ENCODE results near the gene OGG1. TPM values are rescaled to one million over a fixed set of nuclear protein-coding genes. Genes with fewer than 3 reads are reported as not detected.
A peak's percentile ranks its signal among the peaks of the same experiment; 100 is the strongest.

Gene OGG1
- total and polyA plus RNA-seq, 4 donors = 15.7 to 32.6 (median 25.9) TPM

DNA sequence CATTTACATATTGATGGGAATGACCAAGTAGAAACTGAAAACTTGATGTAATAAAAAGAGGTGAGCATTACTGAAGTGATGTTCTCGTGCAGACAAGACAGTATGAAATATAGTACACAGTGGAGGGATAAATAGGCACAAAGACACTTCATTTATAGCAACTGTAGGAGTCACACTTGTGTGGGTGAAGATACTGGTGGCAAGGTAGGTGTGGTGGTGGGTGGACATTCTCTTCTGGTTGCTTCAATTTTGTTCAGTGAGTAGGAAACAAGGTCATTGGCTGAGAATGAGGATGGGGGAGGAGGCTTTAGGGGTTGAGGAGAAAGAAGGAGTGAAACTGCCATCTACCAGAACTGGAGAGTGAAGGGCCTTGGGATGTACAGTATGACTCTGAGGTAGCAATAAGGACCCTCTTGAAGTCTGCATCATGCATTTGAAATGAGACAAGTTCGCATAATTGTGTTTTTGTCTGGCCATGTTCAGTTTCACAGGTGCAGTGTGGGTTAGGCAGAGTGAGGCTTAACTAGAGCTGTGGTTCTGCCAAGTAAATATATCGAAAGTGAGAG lies 39.5 kb upstream of the OGG1 start:
- DNase-seq (no peak), ATAC-seq (ENCODE audit: low FRiP score) (no peak)
- H3K9me3 ChIP-seq (ENCODE audit: control insufficient read depth, low read length) = no peaks in the 10 kb centered on the region
- no peak overlapping the region for H3K4me3 ChIP-seq (ENCODE audit: low read length in 2 of 2)
- no peak overlapping the region for H3K27ac ChIP-seq (ENCODE audit: low read depth in 1 of 2, low read length in 2 of 2)
- intact Hi-C loops (cut with DNase I) = no loop called here
- no peaks in the 10 kb centered on the region for H3K27me3 ChIP-seq (ENCODE audit: control insufficient read depth in 1 of 2, insufficient read depth in 2 of 2, low read length in 1 of 2)
- no peaks in the 10 kb centered on the region for H3K36me3 ChIP-seq (ENCODE audit: control insufficient read depth in 1 of 2, insufficient read depth in 2 of 2, low read length in 1 of 2)
- H3K4me1 ChIP-seq (ENCODE audit: control insufficient read depth in 1 of 2, insufficient read depth in 2 of 2, low read length in 2 of 2) = no peaks in the 10 kb centered on the region
- 81 to 86% methylated on average over 3 of the region's 3 CpGs for WGBS, 2 donors

GRCh38 chr3:9712415-9712814 lies 37.3 kb upstream of the OGG1 start:
- no peak overlapping the region for H3K4me3 ChIP-seq (ENCODE audit: low read length in 2 of 2)
- ATAC-seq (ENCODE audit: low FRiP score) (no peak), DNase-seq (no peak)
- H3K27me3 ChIP-seq (ENCODE audit: control insufficient read depth in 1 of 2, insufficient read depth in 2 of 2, low read length in 1 of 2) = no peaks in the 10 kb centered on the region
- no peaks in the 10 kb centered on the region for H3K36me3 ChIP-seq (ENCODE audit: control insufficient read depth in 1 of 2, insufficient read depth in 2 of 2, low read length in 1 of 2)
- no peaks in the 10 kb centered on the region for H3K4me1 ChIP-seq (ENCODE audit: control insufficient read depth in 1 of 2, insufficient read depth in 2 of 2, low read length in 2 of 2)
- no peak overlapping the region for H3K27ac ChIP-seq (ENCODE audit: low read depth in 1 of 2, low read length in 2 of 2)
- 67 to 86% methylated on average over 2 of the region's 2 CpGs for WGBS, 2 donors
- no peaks in the 10 kb centered on the region for H3K9me3 ChIP-seq (ENCODE audit: control insufficient read depth, low read length)
- intact Hi-C loops (cut with DNase I) = no loop called here

- Histone ChIP-seq H3K36me3 (ENCODE audit: control insufficient read depth in 1 of 2, insufficient read depth in 2 of 2, low read length in 1 of 2) (no peaks in the 10 kb centered on the region), H3K27ac (ENCODE audit: low read depth in 1 of 2, low read length in 2 of 2) (no peak overlapping the region), H3K4me3 (ENCODE audit: low read length in 2 of 2) (no peak overlapping the region), H3K27me3 (ENCODE audit: control insufficient read depth in 1 of 2, insufficient read depth in 2 of 2, low read length in 1 of 2) (no peaks in the 10 kb centered on the region), H3K9me3 (ENCODE audit: control insufficient read depth, low read length) (no peaks in the 10 kb centered on the region), H3K4me1 (ENCODE audit: control insufficient read depth in 1 of 2, insufficient read depth in 2 of 2, low read length in 2 of 2) (no peaks in the 10 kb centered on the region)
- intact Hi-C loops (cut with DNase I) = no loop called here
- 82 to 89% methylated on average over 4 of the region's 4 CpGs for WGBS, 2 donors
- ATAC-seq (ENCODE audit: low FRiP score) = no peak
- DNase-seq = no peak
Observed at GRCh38 chr3:9713142-9713541, 36.6 kb upstream of the OGG1 start.

DNA sequence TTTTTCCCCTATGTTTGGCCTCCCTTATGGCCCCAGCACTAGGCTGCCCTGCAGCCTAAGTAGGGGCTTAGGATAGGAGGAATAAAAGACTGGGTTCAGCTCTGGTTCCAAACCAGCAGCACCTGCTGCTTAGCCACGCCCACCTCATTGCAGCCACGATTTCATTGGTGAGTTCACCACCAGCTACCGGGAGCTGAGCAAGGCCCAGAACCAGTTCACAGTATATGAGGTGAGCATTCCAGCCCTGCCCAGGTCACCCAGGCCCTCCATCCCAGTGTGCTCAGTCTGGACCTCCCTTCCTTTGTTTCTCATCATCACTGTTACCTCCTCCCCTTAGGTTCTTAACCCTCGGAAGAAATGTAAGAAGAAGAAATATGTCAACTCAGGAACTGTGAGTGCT lies 34.6 kb upstream of the OGG1 start:
- DNase-seq (no peak), ATAC-seq (ENCODE audit: low FRiP score) (no peak)
- Histone ChIP-seq H3K4me3 (ENCODE audit: low read length in 2 of 2) (no peak overlapping the region), H3K4me1 (ENCODE audit: control insufficient read depth in 1 of 2, insufficient read depth in 2 of 2, low read length in 2 of 2) (no peaks in the 10 kb centered on the region), H3K27ac (ENCODE audit: low read depth in 1 of 2, low read length in 2 of 2) (peak overlapping the region; percentile 15 to 42), H3K9me3 (ENCODE audit: control insufficient read depth, low read length) (no peaks in the 10 kb centered on the region), H3K27me3 (ENCODE audit: control insufficient read depth in 1 of 2, insufficient read depth in 2 of 2, low read length in 1 of 2) (no peaks in the 10 kb centered on the region), H3K36me3 (ENCODE audit: control insufficient read depth in 1 of 2, insufficient read depth in 2 of 2, low read length in 1 of 2) (no peaks in the 10 kb centered on the region)
- WGBS, 2 donors = 14 to 19% methylated on average over 4 of the region's 4 CpGs
- intact Hi-C loops (cut with DNase I) = loop anchor here in 1 of 2 donors (5.0 kb wide), 1 partner anchor 232 kb away; no protein-coding TSS in a partner anchor

- 13 to 20% methylated on average over 6 of the region's 6 CpGs for WGBS, 2 donors
- Histone ChIP-seq H3K27me3 (ENCODE audit: control insufficient read depth in 1 of 2, insufficient read depth in 2 of 2, low read length in 1 of 2) (no peaks in the 10 kb centered on the region), H3K36me3 (ENCODE audit: control insufficient read depth in 1 of 2, insufficient read depth in 2 of 2, low read length in 1 of 2) (no peaks in the 10 kb centered on the region), H3K9me3 (ENCODE audit: control insufficient read depth, low read length) (no peaks in the 10 kb centered on the region), H3K4me3 (ENCODE audit: low read length in 2 of 2) (no peak overlapping the region), H3K27ac (ENCODE audit: low read depth in 1 of 2, low read length in 2 of 2) (peak overlapping the region; percentile 15 to 52), H3K4me1 (ENCODE audit: control insufficient read depth in 1 of 2, insufficient read depth in 2 of 2, low read length in 2 of 2) (no peaks in the 10 kb centered on the region)
- ATAC-seq (ENCODE audit: low FRiP score) (peak; percentile 92), DNase-seq (peak; percentile 89 to 90)
- intact Hi-C loops (cut with DNase I) = loop anchor here in 1 of 2 donors (5.0 kb wide), 1 partner anchor 231 kb away; no protein-coding TSS in a partner anchor
Observed at GRCh38 chr3:9715764-9716437, 33.9 kb upstream of the OGG1 start.

GRCh38 chr3:9716801-9717555 lies 32.8 kb upstream of the OGG1 start:
- no peaks in the 10 kb centered on the region for H3K4me1 ChIP-seq (ENCODE audit: control insufficient read depth in 1 of 2, insufficient read depth in 2 of 2, low read length in 2 of 2)
- H3K27me3 ChIP-seq (ENCODE audit: control insufficient read depth in 1 of 2, insufficient read depth in 2 of 2, low read length in 1 of 2) = no peaks in the 10 kb centered on the region
- no peak overlapping the region for H3K27ac ChIP-seq (ENCODE audit: low read depth in 1 of 2, low read length in 2 of 2)
- no peak overlapping the region for H3K4me3 ChIP-seq (ENCODE audit: low read length in 2 of 2)
- DNase-seq = no peak
- no peak for ATAC-seq (ENCODE audit: low FRiP score)
- no peaks in the 10 kb centered on the region for H3K9me3 ChIP-seq (ENCODE audit: control insufficient read depth, low read length)
- no peaks in the 10 kb centered on the region for H3K36me3 ChIP-seq (ENCODE audit: control insufficient read depth in 1 of 2, insufficient read depth in 2 of 2, low read length in 1 of 2)
- 80 to 85% methylated on average over 5 of the region's 5 CpGs for WGBS, 2 donors
- intact Hi-C loops (cut with DNase I) = loop anchor here in 1 of 2 donors (5.0 kb wide), 1 partner anchor 230 kb away; no protein-coding TSS in a partner anchor

- no peaks in the 10 kb centered on the region for H3K27me3 ChIP-seq (ENCODE audit: control insufficient read depth in 1 of 2, insufficient read depth in 2 of 2, low read length in 1 of 2)
- no peak overlapping the region for H3K4me3 ChIP-seq (ENCODE audit: low read length in 2 of 2)
- WGBS, 2 donors = 84 to 92% methylated on average over 1 of the region's 1 CpG
- H3K4me1 ChIP-seq (ENCODE audit: control insufficient read depth in 1 of 2, insufficient read depth in 2 of 2, low read length in 2 of 2) = no peaks in the 10 kb centered on the region
- no peak overlapping the region for H3K27ac ChIP-seq (ENCODE audit: low read depth in 1 of 2, low read length in 2 of 2)
- H3K9me3 ChIP-seq (ENCODE audit: control insufficient read depth, low read length) = no peaks in the 10 kb centered on the region
- no peaks in the 10 kb centered on the region for H3K36me3 ChIP-seq (ENCODE audit: control insufficient read depth in 1 of 2, insufficient read depth in 2 of 2, low read length in 1 of 2)
- intact Hi-C loops (cut with DNase I) = loop anchor here in 1 of 2 donors (5.0 kb wide), 1 partner anchor 230 kb away; no protein-coding TSS in a partner anchor
- DNase-seq = no peak
- no peak for ATAC-seq (ENCODE audit: low FRiP score)
Observed at GRCh38 chr3:9717563-9717962, 32.2 kb upstream of the OGG1 start.

- Histone ChIP-seq H3K36me3 (ENCODE audit: control insufficient read depth in 1 of 2, insufficient read depth in 2 of 2, low read length in 1 of 2) (no peaks in the 10 kb centered on the region), H3K4me1 (ENCODE audit: control insufficient read depth in 1 of 2, insufficient read depth in 2 of 2, low read length in 2 of 2) (no peaks in the 10 kb centered on the region), H3K27me3 (ENCODE audit: control insufficient read depth in 1 of 2, insufficient read depth in 2 of 2, low read length in 1 of 2) (no peaks in the 10 kb centered on the region), H3K4me3 (ENCODE audit: low read length in 2 of 2) (no peak overlapping the region), H3K9me3 (ENCODE audit: control insufficient read depth, low read length) (no peaks in the 10 kb centered on the region), H3K27ac (ENCODE audit: low read depth in 1 of 2, low read length in 2 of 2) (no peak overlapping the region)
- no peak for DNase-seq
- intact Hi-C loops (cut with DNase I) = loop anchor here in 1 of 2 donors (5.0 kb wide), 1 partner anchor 229 kb away; no protein-coding TSS in a partner anchor
- no peak for ATAC-seq (ENCODE audit: low FRiP score)
- WGBS, 2 donors = 74 to 78% methylated on average over 4 of the region's 4 CpGs
Observed at GRCh38 chr3:9718118-9718517, 31.6 kb upstream of the OGG1 start.

Data from aorta (tissue), 5 donors.